Panc1 (cell line): ENCODE results near the gene KLF16. TPM values are rescaled to one million over a fixed set of nuclear protein-coding genes. Genes with fewer than 3 reads are reported as not detected.

Experiments used
- ATAC-seq: fragments of 200-7000 bp; cut with Tn5 transposase; 2 replicates; pipeline ENCODE4 v1.9.1; 2020; ENCODE audit warnings: mild to moderate bottlenecking, moderate library complexity
- BruUV-seq: library from RNA; stranded (reverse); fragments of 400-500 nt; replicated peaks from 2 replicates; lab custom pipeline; 2021; lab: Mats Ljungman, UMichigan
- CTCF ChIA-PET: fragments of 300-600 bp; sonication (Branson Sonifier 250); formaldehyde crosslinking; loops from one replicate; lab custom pipeline; 2022; ENCODE audit warnings: antibody characterized with exemption; lab: Charles Lee
- POLR2A ChIA-PET: fragments of 300-600 bp; sonication (Branson Sonifier 250); formaldehyde crosslinking; loops from one replicate; lab custom pipeline; 2022; ENCODE audit warnings: antibody characterized with exemption; lab: Charles Lee
- DNase-seq: peaks from one replicate; pipeline ENCODE4 v3.0.0-alpha.2; 2010; ENCODE audit warnings: low read depth, low spot score
- H3K27ac ChIP-seq: 2 replicates; pipeline ENCODE4 v1.5.1; 2011; ENCODE audit warnings: mild to moderate bottlenecking, low read length, inconsistent platforms
- H3K27me3 ChIP-seq: fragments of 200-500 bp; sonication (Bioruptor generic); 2 replicates; pipeline ENCODE4 v1.6.0; 2014; ENCODE audit warnings: low read length, inconsistent platforms; ENCODE audit not compliant: control insufficient read depth, insufficient read depth
- H3K36me3 ChIP-seq: fragments of 200-500 bp; sonication (Bioruptor generic); 2 replicates; pipeline ENCODE4 v1.5.1; 2014; ENCODE audit warnings: inconsistent platforms, mild to moderate bottlenecking, low read length, moderate library complexity; ENCODE audit not compliant: control insufficient read depth, insufficient read depth
- H3K4me1 ChIP-seq: 2 replicates; pipeline ENCODE4 v1.5.1; 2011; ENCODE audit warnings: inconsistent platforms, mild to moderate bottlenecking, low read length, moderate library complexity; ENCODE audit not compliant: control insufficient read depth, insufficient read depth
- H3K4me3 ChIP-seq, 2 experiments: 2 replicates each; pipeline ENCODE4 v1.5.1; 2011 to 2012; ENCODE audit warnings: low read depth in 2 of 2, low read length in 2 of 2, mild to moderate bottlenecking in 2 of 2, inconsistent platforms in 1 of 2, moderate library complexity in 1 of 2
- H3K9me3 ChIP-seq: fragments of 200-500 bp; sonication (Bioruptor generic); 2 replicates; pipeline ENCODE4 v1.5.1; 2014; ENCODE audit warnings: low read depth, mild to moderate bottlenecking, inconsistent platforms, low read length, moderate library complexity; ENCODE audit not compliant: control insufficient read depth, insufficient read depth
- CTCF ChIP-seq: fragments of 450-650 bp; IDR thresholded peaks from 2 replicates; pipeline ENCODE4 v1.5.1; 2017; ENCODE audit warnings: mild to moderate bottlenecking
- POLR2AphosphoS5 ChIP-seq: IDR thresholded peaks from 2 replicates; pipeline ENCODE4 v1.6.1; 2012; ENCODE audit warnings: mild to moderate bottlenecking, low read depth, low read length, moderate library complexity
- REST ChIP-seq, 2 experiments: IDR thresholded peaks; 2 replicates each; pipeline ENCODE4 v1.6.1; 2011 to 2012; ENCODE audit warnings: low read depth in 2 of 2, control low read depth in 1 of 2, low read length in 1 of 2, mild to moderate bottlenecking in 1 of 2, moderate library complexity in 1 of 2; ENCODE audit not compliant: insufficient read depth in 1 of 2
- SIN3A ChIP-seq: IDR thresholded peaks from 2 replicates; pipeline ENCODE4 v1.6.1; 2012; ENCODE audit warnings: low read depth, mild to moderate bottlenecking, low read length, moderate library complexity, borderline replicate concordance; ENCODE audit not compliant: insufficient read depth
- TCF7L2 ChIP-seq: IDR thresholded peaks from 2 replicates; pipeline ENCODE4 v1.6.1; 2011; ENCODE audit warnings: mild to moderate bottlenecking, low read depth, low read length, inconsistent platforms
- in situ Hi-C: cut with HindIII; loops from 2 replicates; pipeline ENCODE4 v1.10.0; 2016; ENCODE audit warnings: low sequenced_read_pairs, low pct_unique_long_range_greater_than_20kb
- intact Hi-C: fragments of 100-400 bp; cut with micrococcal nuclease; formaldehyde crosslinking; loops from one replicate; pipeline ENCODE4 v1.10.0; 2022; ENCODE audit not compliant: unreplicated experiment
- total RNA-seq: library from RNA; stranded (reverse); gene quantifications from one replicate; pipeline ENCODE4 v1.2.1, GENCODE V29; 2021; ENCODE audit not compliant: unreplicated experiment

Gene KLF16
- total RNA-seq, 1 experiment from 2014 or later: 79.3 TPM

GRCh38 chr19:1805401-1806183 is 57.8 kb downstream of the KLF16 start:
- BruUV-seq: no TSS peak
- intact Hi-C loops: no loop called here
- no peak for DNase-seq
- ChIA-PET POLR2A (no interaction called here), CTCF (no interaction called here)
- Histone ChIP-seq H3K36me3 (no peaks in the 10 kb centered on the region), H3K4me1 (peaks cover under 1% of the 10 kb centered on the region; the same call in 1 of the 2 replicates), H3K27ac (no peak overlapping the region), H3K9me3 (no peaks in the 10 kb centered on the region), H3K27me3 (no peaks in the 10 kb centered on the region), H3K4me3 (no peak overlapping the region)
- in situ Hi-C loops: no loop called here
- TF ChIP-seq CTCF (no peak), POLR2AphosphoS5 (no peak), TCF7L2 (no peak), REST (IDR thresholded peaks at IDR 0.05; ENCODE audit: insufficient read depth in 1 of 2, low read depth in 2 of 2, low read length in 1 of 2) (no peak), SIN3A (no peak)
- ATAC-seq: no peak

DNA sequence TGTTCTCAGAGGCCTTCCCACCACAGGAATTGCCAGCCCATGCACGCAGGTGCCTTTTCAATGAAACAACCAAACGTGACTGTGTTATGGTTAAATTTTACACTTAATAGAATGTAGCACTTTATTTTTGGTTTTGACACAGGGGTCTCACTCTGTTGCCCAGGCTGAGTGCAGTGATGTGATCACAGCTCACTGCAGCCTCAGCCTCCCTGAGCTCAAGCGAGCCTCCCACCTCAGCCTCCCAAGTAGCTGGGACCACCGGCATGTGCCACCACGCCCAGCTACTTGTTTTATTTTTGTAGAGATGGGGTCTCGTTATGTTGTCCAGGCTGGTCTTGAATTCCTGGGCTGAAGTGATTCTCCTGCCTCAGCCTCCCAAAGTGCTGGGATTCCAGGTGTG is 58.5 kb downstream of the KLF16 start:
- Histone ChIP-seq H3K4me3 (no peak overlapping the region), H3K27me3 (no peaks in the 10 kb centered on the region), H3K36me3 (no peaks in the 10 kb centered on the region), H3K9me3 (no peaks in the 10 kb centered on the region), H3K4me1 (no peaks in the 10 kb centered on the region), H3K27ac (no peak overlapping the region)
- intact Hi-C loops: no loop called here
- ChIA-PET POLR2A (no interaction called here), CTCF (no interaction called here)
- no peak for DNase-seq
- no peak for ATAC-seq
- TF ChIP-seq TCF7L2: no peak
- TF ChIP-seq POLR2AphosphoS5: no peak
- no peak for TF ChIP-seq REST (IDR thresholded peaks at IDR 0.05; ENCODE audit: insufficient read depth in 1 of 2, low read depth in 2 of 2, low read length in 1 of 2)
- TF ChIP-seq SIN3A: no peak
- TF ChIP-seq CTCF: no peak
- BruUV-seq: no TSS peak
- in situ Hi-C loops: no loop called here
